ENCODE data around the gene ABCC11.

The ABCC11 gene

GRCh38 chr16:48276102-48276501 lies 28.8 kb upstream of the ABCC11 start:
- H3K27ac ChIP-seq (ENCODE audit: low read length) = no peak overlapping the region
- H3K4me2 ChIP-seq (ENCODE audit: low read length) = no peak overlapping the region
- H3K9ac ChIP-seq (ENCODE audit: low read length) = no peak overlapping the region
- H3K27me3 ChIP-seq (ENCODE audit: low read depth, low read length) = no peaks in the 10 kb centered on the region
- H3K4me3 ChIP-seq (ENCODE audit: low read length) = no peak overlapping the region
- H3K79me2 ChIP-seq (ENCODE audit: low read length) = no peaks in the 10 kb centered on the region
- H2AFZ ChIP-seq (ENCODE audit: low read depth, low read length) = no peak overlapping the region
- no peaks in the 10 kb centered on the region for H3K9me3 ChIP-seq (ENCODE audit: insufficient read depth, low read length)
- peaks cover 12% of the 10 kb centered on the region for H3K4me1 ChIP-seq (ENCODE audit: low read length)
- H4K20me1 ChIP-seq (ENCODE audit: insufficient read depth, low read length) = 0 out of 2 replicates have a peak, but pooled peaks cover 6% of the 10 kb centered on the region
- TF ChIP-seq EZH2phosphoT487 (IDR thresholded peaks at IDR 0.05; ENCODE audit: low read depth) = no peak
- peaks cover 22% of the 10 kb centered on the region for H3K36me3 ChIP-seq (replicated peaks; ENCODE audit: low read depth, low read length)

GRCh38 chr16:48274476-48274875 lies 27.1 kb upstream of the ABCC11 start:
- no peaks in the 10 kb centered on the region for H3K27me3 ChIP-seq (ENCODE audit: low read depth, low read length)
- no peaks in the 10 kb centered on the region for H3K9me3 ChIP-seq (ENCODE audit: insufficient read depth, low read length)
- H3K36me3 ChIP-seq (replicated peaks; ENCODE audit: low read depth, low read length) = peaks cover 34% of the 10 kb centered on the region
- H3K4me2 ChIP-seq (ENCODE audit: low read length) = no peak overlapping the region
- no peaks in the 10 kb centered on the region for H3K4me1 ChIP-seq (ENCODE audit: low read length)
- no peaks in the 10 kb centered on the region for H3K79me2 ChIP-seq (ENCODE audit: low read length)
- H3K4me3 ChIP-seq (ENCODE audit: low read length) = no peak overlapping the region
- H4K20me1 ChIP-seq (ENCODE audit: insufficient read depth, low read length) = 0 out of 2 replicates have a peak, but pooled peaks cover 4% of the 10 kb centered on the region
- no peak for TF ChIP-seq CTCF (IDR thresholded peaks at IDR 0.05; ENCODE audit: low read depth, low read length)
- TF ChIP-seq EZH2phosphoT487 (IDR thresholded peaks at IDR 0.05; ENCODE audit: low read depth) = no peak
- H3K27ac ChIP-seq (ENCODE audit: low read length) = no peak overlapping the region
- H3K9ac ChIP-seq (ENCODE audit: low read length) = no peak overlapping the region
- no peak overlapping the region for H2AFZ ChIP-seq (ENCODE audit: low read depth, low read length)

GRCh38 chr16:48272837-48273421 lies 25.6 kb upstream of the ABCC11 start:
- Histone ChIP-seq H3K9ac (ENCODE audit: low read length) (no peak overlapping the region), H3K9me3 (ENCODE audit: insufficient read depth, low read length) (no peaks in the 10 kb centered on the region), H3K79me2 (ENCODE audit: low read length) (no peaks in the 10 kb centered on the region), H4K20me1 (ENCODE audit: insufficient read depth, low read length) (no peaks in the 10 kb centered on the region), H3K4me1 (ENCODE audit: low read length) (no peaks in the 10 kb centered on the region), H3K36me3 (replicated peaks; ENCODE audit: low read depth, low read length) (peaks cover 29% of the 10 kb centered on the region), H3K4me3 (ENCODE audit: low read length) (no peak overlapping the region), H3K27me3 (ENCODE audit: low read depth, low read length) (no peaks in the 10 kb centered on the region), H3K27ac (ENCODE audit: low read length) (no peak overlapping the region), H3K4me2 (ENCODE audit: low read length) (no peak overlapping the region), H2AFZ (ENCODE audit: low read depth, low read length) (no peak overlapping the region)
- TF ChIP-seq EZH2phosphoT487 (IDR thresholded peaks at IDR 0.05; ENCODE audit: low read depth) (no peak), CTCF (IDR thresholded peaks at IDR 0.05; ENCODE audit: low read depth, low read length) (no peak)

GRCh38 chr16:48271728-48272127 lies 24.4 kb upstream of the ABCC11 start:
- Histone ChIP-seq H3K9me3 (ENCODE audit: insufficient read depth, low read length) (no peaks in the 10 kb centered on the region), H3K27me3 (ENCODE audit: low read depth, low read length) (no peaks in the 10 kb centered on the region), H4K20me1 (ENCODE audit: insufficient read depth, low read length) (no peaks in the 10 kb centered on the region), H3K4me3 (ENCODE audit: low read length) (no peak overlapping the region), H3K79me2 (ENCODE audit: low read length) (no peaks in the 10 kb centered on the region), H3K27ac (ENCODE audit: low read length) (no peak overlapping the region), H3K36me3 (replicated peaks; ENCODE audit: low read depth, low read length) (peaks cover 26% of the 10 kb centered on the region), H3K9ac (ENCODE audit: low read length) (no peak overlapping the region), H2AFZ (ENCODE audit: low read depth, low read length) (no peak overlapping the region), H3K4me1 (ENCODE audit: low read length) (no peaks in the 10 kb centered on the region), H3K4me2 (ENCODE audit: low read length) (no peak overlapping the region)
- TF ChIP-seq CTCF (IDR thresholded peaks at IDR 0.05; ENCODE audit: low read depth, low read length) (no peak), EZH2phosphoT487 (IDR thresholded peaks at IDR 0.05; ENCODE audit: low read depth) (no peak)

Measured in OCI-LY3 (cell line).